Hippocampal formation (tissue), 2 donors: Measurements from ENCODE around the gene FKBP8.

Experiments
- DNase-seq, 2 donors: peaks; one replicate each; lab custom pipeline; 2025; lab: John Stamatoyannopoulos, UW

Gene FKBP8

DNA sequence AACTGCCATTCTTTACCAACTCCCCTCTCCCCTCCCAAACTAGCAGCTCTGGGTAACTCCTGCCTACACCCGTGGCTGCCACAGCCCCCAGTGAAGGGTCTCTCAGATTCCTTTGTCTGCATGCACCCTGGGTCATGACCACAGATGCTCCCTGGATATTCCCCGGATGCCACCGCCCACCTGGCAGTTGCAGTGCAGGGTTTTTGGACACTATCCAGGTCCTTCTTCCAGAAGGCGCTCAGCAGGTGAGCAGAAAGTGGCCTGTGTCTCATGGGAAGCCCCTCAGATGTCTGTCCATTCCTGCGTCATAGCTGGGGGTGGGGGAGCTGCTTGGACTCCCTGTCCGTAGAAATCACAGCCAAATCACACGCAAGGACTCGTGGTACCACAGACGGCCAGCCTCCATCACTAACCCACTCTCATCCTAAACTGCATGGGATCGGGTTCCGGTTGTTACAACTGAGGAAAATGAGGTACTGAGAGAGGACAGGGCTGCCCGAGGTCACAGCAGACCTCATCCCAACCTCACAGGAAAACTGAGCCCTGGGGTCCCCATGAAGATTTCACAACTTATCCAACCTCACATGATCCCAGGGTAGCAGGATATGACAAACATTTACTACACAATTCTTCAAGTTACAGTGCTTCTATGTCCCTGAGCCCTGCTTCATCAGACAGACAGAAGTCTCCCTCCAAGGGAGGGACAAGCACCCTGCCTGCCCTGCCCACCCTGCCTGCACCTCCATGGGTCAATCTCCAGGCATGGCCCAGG is 60.1 kb downstream of the FKBP8 start:
- no peak for DNase-seq
